Measurements from ENCODE around the gene CENPN. TPM values are rescaled to one million over a fixed set of nuclear protein-coding genes. Genes with fewer than 3 reads are reported as not detected.

Gene CENPN
- total and polyA plus RNA-seq, 2 of the 13 experiments (the other 11 are each of a cell fraction or from before 2014, with no cell fraction given): 29.7 to 129 TPM

- TF ChIP-seq, protein P1, sequence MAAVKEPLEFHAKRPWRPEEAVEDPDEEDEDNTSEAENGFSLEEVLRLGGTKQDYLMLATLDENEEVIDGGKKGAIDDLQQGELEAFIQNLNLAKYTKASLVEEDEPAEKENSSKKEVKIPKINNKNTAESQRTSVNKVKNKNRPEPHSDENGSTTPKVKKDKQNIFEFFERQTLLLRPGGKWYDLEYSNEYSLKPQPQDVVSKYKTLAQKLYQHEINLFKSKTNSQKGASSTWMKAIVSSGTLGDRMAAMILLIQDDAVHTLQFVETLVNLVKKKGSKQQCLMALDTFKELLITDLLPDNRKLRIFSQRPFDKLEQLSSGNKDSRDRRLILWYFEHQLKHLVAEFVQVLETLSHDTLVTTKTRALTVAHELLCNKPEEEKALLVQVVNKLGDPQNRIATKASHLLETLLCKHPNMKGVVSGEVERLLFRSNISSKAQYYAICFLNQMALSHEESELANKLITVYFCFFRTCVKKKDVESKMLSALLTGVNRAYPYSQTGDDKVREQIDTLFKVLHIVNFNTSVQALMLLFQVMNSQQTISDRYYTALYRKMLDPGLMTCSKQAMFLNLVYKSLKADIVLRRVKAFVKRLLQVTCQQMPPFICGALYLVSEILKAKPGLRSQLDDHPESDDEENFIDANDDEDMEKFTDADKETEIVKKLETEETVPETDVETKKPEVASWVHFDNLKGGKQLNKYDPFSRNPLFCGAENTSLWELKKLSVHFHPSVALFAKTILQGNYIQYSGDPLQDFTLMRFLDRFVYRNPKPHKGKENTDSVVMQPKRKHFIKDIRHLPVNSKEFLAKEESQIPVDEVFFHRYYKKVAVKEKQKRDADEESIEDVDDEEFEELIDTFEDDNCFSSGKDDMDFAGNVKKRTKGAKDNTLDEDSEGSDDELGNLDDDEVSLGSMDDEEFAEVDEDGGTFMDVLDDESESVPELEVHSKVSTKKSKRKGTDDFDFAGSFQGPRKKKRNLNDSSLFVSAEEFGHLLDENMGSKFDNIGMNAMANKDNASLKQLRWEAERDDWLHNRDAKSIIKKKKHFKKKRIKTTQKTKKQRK (IDR thresholded peaks at IDR 0.05; ENCODE audit: low read length): peak; percentile 15; the same call in 1 of the 2 replicates
- TF ChIP-seq SUZ12 (IDR thresholded peaks at IDR 0.05; ENCODE audit: low read depth, low read length) (no peak), ZNF260 (CRISPR knock-in tag; IDR thresholded peaks at IDR 0.05; ENCODE audit: borderline replicate concordance, low read depth) (no peak), ZNF704 (CRISPR knock-in tag; IDR thresholded peaks at IDR 0.05; ENCODE audit: borderline replicate concordance) (0 out of 2 replicates have a peak, but pooled peaks have one; percentile 29), SALL1 (CRISPR knock-in tag; IDR thresholded peaks at IDR 0.05) (peak; percentile 68), ZNF543 (CRISPR knock-in tag; IDR thresholded peaks at IDR 0.05) (no peak), TEF (CRISPR knock-in tag; IDR thresholded peaks at IDR 0.05) (no peak)
- TF ChIP-seq, protein P2, sequence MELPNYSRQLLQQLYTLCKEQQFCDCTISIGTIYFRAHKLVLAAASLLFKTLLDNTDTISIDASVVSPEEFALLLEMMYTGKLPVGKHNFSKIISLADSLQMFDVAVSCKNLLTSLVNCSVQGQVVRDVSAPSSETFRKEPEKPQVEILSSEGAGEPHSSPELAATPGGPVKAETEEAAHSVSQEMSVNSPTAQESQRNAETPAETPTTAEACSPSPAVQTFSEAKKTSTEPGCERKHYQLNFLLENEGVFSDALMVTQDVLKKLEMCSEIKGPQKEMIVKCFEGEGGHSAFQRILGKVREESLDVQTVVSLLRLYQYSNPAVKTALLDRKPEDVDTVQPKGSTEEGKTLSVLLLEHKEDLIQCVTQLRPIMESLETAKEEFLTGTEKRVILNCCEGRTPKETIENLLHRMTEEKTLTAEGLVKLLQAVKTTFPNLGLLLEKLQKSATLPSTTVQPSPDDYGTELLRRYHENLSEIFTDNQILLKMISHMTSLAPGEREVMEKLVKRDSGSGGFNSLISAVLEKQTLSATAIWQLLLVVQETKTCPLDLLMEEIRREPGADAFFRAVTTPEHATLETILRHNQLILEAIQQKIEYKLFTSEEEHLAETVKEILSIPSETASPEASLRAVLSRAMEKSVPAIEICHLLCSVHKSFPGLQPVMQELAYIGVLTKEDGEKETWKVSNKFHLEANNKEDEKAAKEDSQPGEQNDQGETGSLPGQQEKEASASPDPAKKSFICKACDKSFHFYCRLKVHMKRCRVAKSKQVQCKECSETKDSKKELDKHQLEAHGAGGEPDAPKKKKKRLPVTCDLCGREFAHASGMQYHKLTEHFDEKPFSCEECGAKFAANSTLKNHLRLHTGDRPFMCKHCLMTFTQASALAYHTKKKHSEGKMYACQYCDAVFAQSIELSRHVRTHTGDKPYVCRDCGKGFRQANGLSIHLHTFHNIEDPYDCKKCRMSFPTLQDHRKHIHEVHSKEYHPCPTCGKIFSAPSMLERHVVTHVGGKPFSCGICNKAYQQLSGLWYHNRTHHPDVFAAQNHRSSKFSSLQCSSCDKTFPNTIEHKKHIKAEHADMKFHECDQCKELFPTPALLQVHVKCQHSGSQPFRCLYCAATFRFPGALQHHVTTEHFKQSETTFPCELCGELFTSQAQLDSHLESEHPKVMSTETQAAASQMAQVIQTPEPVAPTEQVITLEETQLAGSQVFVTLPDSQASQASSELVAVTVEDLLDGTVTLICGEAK (IDR thresholded peaks at IDR 0.05): no peak
- TF ChIP-seq, protein P2 (CRISPR knock-in tag; IDR thresholded peaks at IDR 0.05): no peak
- TF ChIP-seq, protein P3, sequence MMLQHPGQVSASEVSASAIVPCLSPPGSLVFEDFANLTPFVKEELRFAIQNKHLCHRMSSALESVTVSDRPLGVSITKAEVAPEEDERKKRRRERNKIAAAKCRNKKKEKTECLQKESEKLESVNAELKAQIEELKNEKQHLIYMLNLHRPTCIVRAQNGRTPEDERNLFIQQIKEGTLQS (CRISPR knock-in tag; IDR thresholded peaks at IDR 0.05): 0 out of 2 replicates have a peak, but pooled peaks have one; percentile 8
Observed at GRCh38 chr16:81035398-81035974, 28.5 kb downstream of the CENPN start, which contains the start of gene ATMIN (continued).

Measured in HepG2 (cell line).